K562 (cell line): ENCODE measurements around the gene FBXO46. TPM values are rescaled to one million over a fixed set of nuclear protein-coding genes. Genes with fewer than 3 reads are reported as not detected.

ENCODE experiments used
- ARID2 ChIP-seq: fragments of 450-650 bp; IDR thresholded peaks from 2 replicates; pipeline ENCODE4 v1.6.1; 2017; ENCODE audit warnings: antibody characterized with exemption, mild to moderate bottlenecking
- ARNT ChIP-seq, 2 experiments: fragments of 450-650 bp; IDR thresholded peaks; 2 replicates each; pipeline ENCODE4 v1.6.1; 2016; ENCODE audit warnings: mild to moderate bottlenecking in 1 of 2
- ERF ChIP-seq: fragments of 450-650 bp; formaldehyde crosslinking; IDR thresholded peaks from 2 replicates; pipeline ENCODE4 v1.4.0; 2020; ENCODE audit warnings: mild to moderate bottlenecking, mixed read lengths
- HDAC2 ChIP-seq: fragments of 450-650 bp; IDR thresholded peaks from 2 replicates; pipeline ENCODE4 v1.6.1; 2016; ENCODE audit warnings: mild to moderate bottlenecking
- MXI1 ChIP-seq: IDR thresholded peaks from 2 replicates; pipeline ENCODE4 v1.6.1; 2011; ENCODE audit warnings: low read depth, mild to moderate bottlenecking, improper control_type of control experiment, low read length
- NFATC3 ChIP-seq: fragments of 450-650 bp; IDR thresholded peaks from 2 replicates; pipeline ENCODE4 v1.6.1; 2017; ENCODE audit warnings: mild to moderate bottlenecking
- PHB ChIP-seq: fragments of 250-450 bp; sonication (Bioruptor Pico); IDR thresholded peaks from 2 replicates; pipeline ENCODE4 v1.5.0; 2021
- polyA plus RNA-seq, 8 experiments: library from polyadenylated mRNA; depleted of rRNA in 4 of 8; stranded (reverse) in 5 of 8; unstranded in 3 of 8; fragments of >200 nt; fragmentation: Nextera tagmentation in 2 of 8; fragmentation: Illumina TruSeq in 1 of 8; extraction: Ambion mirVana in 2 of 8; extraction: Trizol in 1 of 8; gene quantifications; 2 replicates each; pipeline versions ENCODE4 v1.2.1 to v1.2.3, GENCODE V29; 2011 to 2014; ENCODE audit warnings: inconsistent platforms in 1 of 8, missing spikeins in 1 of 8
- total RNA-seq, 7 experiments: library from RNA; depleted of rRNA in 6 of 7; stranded (reverse); fragments of >200 nt in 6 of 7; fragmentation: Illumina TruSeq in 2 of 7; extraction: Trizol in 2 of 7; gene quantifications; 2 replicates each; pipeline versions ENCODE4 v1.2.1 to v1.2.3, GENCODE V29; 2011 to 2021; ENCODE audit warnings: low replicate concordance in 1 of 7
- TF ChIP-seq, protein P1 (sequence below): fragments of 450-650 bp; IDR thresholded peaks from one replicate; pipeline ENCODE4 v1.6.1; 2018; ENCODE audit warnings: mild to moderate bottlenecking, moderate library complexity; ENCODE audit not compliant: partially characterized antibody
- TF ChIP-seq, protein P2 (sequence below), 2 experiments: fragments of 450-650 bp in 1 of 2; sonication (generic) in 1 of 2; formaldehyde crosslinking in 1 of 2; IDR thresholded peaks; 2 replicates each; pipeline versions ENCODE4 v1.7.1 to v1.9.0; 2016 to 2022; ENCODE audit warnings: inconsistent platforms in 1 of 2, mild to moderate bottlenecking in 1 of 2, missing genetic modification reagents in 1 of 2
- TF ChIP-seq, protein P3 (sequence below), 2 experiments: IDR thresholded peaks; 2 replicates each; pipeline ENCODE4 v1.6.1; 2012; ENCODE audit warnings: improper control_type of control experiment in 2 of 2, low read depth in 2 of 2, low read length in 2 of 2, borderline replicate concordance in 1 of 2

FBXO46 gene
- total and polyA plus RNA-seq, 9 of the 15 experiments (the other 6 are each of a cell fraction or from before 2014, with no cell fraction given), result 1.5 to 36.1 (median 7.3) TPM

DNA sequence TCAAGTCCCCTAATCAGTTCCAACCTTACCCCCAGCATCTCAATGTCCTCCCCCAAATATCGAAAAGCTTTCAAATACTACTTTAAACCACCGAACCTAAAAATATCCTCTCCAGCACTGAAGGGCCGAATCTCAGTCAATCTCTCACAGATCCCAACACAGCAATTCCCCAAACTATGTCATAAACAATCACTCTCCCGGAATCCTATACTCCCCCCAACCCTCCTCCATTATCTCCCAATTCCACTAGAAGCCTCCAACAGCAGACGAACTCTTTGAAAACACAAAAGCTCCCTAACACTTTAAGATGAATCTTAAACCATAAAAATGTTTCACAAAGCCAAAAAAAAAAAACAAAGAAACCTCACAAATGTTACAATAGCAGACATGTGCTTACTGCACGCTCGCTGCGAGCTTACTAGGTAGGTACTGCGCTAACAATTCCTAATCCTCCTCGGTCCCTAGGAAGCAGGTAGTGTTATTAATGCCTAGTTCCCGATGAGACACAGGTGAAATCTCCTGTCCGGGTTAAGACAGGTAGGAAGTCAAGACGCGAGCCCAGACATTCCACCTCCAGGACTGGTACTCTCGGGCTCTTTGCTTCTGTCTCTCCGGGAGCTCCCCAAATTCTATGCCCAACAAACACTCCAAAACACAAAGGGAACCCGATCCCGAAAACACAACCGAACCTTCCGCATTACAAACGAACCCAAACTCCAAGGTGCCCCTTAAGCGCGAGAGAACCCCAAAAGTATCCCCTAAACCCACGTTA, 14.2 kb downstream of the FBXO46 start (continued):
- TF ChIP-seq HDAC2, result no peak
- 0 out of 2 replicates have a peak, but pooled peaks have one; percentile 8 for TF ChIP-seq ARID2
- peak in 1 of 2 experiments; percentile 11; a peak in 1 of 4 replicates for TF ChIP-seq ARNT (IDR thresholded peaks at IDR 0.05)
- TF ChIP-seq NFATC3, result peak; percentile 88
- 0 out of 2 replicates have a peak, but pooled peaks have one; percentile 17 for TF ChIP-seq PHB (CRISPR knock-in tag)
- no peak for TF ChIP-seq ERF (CRISPR knock-in tag)
- TF ChIP-seq, protein P1, sequence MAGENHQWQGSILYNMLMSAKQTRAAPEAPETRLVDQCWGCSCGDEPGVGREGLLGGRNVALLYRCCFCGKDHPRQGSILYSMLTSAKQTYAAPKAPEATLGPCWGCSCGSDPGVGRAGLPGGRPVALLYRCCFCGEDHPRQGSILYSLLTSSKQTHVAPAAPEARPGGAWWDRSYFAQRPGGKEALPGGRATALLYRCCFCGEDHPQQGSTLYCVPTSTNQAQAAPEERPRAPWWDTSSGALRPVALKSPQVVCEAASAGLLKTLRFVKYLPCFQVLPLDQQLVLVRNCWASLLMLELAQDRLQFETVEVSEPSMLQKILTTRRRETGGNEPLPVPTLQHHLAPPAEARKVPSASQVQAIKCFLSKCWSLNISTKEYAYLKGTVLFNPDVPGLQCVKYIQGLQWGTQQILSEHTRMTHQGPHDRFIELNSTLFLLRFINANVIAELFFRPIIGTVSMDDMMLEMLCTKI, result no peak
- TF ChIP-seq, protein P2, sequence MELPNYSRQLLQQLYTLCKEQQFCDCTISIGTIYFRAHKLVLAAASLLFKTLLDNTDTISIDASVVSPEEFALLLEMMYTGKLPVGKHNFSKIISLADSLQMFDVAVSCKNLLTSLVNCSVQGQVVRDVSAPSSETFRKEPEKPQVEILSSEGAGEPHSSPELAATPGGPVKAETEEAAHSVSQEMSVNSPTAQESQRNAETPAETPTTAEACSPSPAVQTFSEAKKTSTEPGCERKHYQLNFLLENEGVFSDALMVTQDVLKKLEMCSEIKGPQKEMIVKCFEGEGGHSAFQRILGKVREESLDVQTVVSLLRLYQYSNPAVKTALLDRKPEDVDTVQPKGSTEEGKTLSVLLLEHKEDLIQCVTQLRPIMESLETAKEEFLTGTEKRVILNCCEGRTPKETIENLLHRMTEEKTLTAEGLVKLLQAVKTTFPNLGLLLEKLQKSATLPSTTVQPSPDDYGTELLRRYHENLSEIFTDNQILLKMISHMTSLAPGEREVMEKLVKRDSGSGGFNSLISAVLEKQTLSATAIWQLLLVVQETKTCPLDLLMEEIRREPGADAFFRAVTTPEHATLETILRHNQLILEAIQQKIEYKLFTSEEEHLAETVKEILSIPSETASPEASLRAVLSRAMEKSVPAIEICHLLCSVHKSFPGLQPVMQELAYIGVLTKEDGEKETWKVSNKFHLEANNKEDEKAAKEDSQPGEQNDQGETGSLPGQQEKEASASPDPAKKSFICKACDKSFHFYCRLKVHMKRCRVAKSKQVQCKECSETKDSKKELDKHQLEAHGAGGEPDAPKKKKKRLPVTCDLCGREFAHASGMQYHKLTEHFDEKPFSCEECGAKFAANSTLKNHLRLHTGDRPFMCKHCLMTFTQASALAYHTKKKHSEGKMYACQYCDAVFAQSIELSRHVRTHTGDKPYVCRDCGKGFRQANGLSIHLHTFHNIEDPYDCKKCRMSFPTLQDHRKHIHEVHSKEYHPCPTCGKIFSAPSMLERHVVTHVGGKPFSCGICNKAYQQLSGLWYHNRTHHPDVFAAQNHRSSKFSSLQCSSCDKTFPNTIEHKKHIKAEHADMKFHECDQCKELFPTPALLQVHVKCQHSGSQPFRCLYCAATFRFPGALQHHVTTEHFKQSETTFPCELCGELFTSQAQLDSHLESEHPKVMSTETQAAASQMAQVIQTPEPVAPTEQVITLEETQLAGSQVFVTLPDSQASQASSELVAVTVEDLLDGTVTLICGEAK (IDR thresholded peaks at IDR 0.05), result peak; percentile 59
- TF ChIP-seq, protein P2 (CRISPR knock-in tag; IDR thresholded peaks at IDR 0.05), result no peak
- TF ChIP-seq MXI1, result no peak
- TF ChIP-seq, protein P3, sequence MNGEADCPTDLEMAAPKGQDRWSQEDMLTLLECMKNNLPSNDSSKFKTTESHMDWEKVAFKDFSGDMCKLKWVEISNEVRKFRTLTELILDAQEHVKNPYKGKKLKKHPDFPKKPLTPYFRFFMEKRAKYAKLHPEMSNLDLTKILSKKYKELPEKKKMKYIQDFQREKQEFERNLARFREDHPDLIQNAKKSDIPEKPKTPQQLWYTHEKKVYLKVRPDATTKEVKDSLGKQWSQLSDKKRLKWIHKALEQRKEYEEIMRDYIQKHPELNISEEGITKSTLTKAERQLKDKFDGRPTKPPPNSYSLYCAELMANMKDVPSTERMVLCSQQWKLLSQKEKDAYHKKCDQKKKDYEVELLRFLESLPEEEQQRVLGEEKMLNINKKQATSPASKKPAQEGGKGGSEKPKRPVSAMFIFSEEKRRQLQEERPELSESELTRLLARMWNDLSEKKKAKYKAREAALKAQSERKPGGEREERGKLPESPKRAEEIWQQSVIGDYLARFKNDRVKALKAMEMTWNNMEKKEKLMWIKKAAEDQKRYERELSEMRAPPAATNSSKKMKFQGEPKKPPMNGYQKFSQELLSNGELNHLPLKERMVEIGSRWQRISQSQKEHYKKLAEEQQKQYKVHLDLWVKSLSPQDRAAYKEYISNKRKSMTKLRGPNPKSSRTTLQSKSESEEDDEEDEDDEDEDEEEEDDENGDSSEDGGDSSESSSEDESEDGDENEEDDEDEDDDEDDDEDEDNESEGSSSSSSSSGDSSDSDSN (IDR thresholded peaks at IDR 0.05; ENCODE audit: borderline replicate concordance in 1 of 2, low read depth in 2 of 2, low read length in 2 of 2), result 0 out of 4 replicates have a peak, but pooled peaks of 1 of the 2 experiments have one; percentile 11
